Measurements from ENCODE around the gene AJAP1. TPM values are rescaled to one million over a fixed set of nuclear protein-coding genes. Genes with fewer than 3 reads are reported as not detected.

Gene AJAP1
- total RNA-seq, 2 experiments from 2014 or later, result not detected

DNA sequence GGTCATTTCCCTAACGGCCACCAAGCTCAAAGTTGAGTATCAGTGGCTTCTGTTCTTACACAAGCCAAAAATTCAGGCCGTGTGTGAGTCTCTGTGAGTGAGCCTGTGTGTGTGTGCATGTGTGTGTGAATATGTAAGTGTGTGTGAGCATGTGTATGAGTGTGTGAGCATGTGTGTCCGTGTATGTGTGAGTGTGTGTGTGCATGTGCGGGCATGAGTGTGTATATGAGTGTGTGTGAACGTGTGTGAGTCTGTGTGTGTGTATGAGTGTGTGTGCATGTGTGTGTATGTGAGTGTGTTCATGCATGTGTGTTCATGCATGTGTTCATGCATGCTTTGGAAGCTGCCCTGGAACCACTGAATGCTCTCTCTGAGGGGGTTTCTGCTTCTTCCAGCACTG lies 105.7 kb downstream of the AJAP1 start:
- CTCF ChIA-PET, result no interaction called here
- POLR2A ChIA-PET, result no interaction called here

DNA sequence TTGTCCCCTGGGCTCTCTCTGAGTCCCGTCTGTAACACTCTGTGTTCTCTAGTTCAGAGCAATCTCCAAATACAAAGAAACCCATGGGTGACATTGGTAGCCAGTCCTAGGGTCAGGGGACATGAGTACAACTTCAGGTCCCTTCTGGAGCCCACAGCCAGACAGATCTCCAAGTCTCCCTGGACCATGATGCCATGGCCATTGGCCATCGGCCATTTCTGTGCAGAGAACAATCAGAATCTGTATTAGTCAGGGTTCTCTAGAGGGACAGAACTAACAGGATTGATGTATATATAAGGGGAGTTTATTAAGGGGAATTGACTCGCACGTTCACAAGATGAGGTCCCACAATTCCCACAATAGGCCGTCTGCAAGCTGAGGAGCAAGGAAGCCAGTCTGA lies 106.9 kb downstream of the AJAP1 start:
- ChIA-PET POLR2A (no interaction called here), CTCF (no interaction called here)

DNA sequence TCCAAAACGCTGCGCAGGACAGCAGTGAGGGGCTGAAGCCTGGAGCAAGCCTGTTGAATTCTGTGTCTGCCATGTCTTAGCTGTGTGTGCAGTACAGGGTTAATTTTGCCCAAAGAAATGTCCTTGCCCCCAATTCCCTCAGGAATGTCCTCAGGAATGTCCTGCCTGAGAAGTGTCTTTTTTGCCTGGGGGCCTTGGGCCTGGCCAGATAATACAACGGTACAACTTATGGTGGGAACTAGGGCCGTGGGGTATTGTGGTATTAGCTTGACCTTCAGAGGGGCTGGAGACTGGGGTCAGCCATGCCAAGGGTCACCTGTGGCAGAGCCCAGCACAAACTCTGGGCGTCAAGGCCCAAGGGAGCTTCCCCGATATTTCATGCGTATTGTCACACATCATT lies 107.7 kb downstream of the AJAP1 start:
- ChIA-PET CTCF (no interaction called here), POLR2A (no interaction called here)

DNA sequence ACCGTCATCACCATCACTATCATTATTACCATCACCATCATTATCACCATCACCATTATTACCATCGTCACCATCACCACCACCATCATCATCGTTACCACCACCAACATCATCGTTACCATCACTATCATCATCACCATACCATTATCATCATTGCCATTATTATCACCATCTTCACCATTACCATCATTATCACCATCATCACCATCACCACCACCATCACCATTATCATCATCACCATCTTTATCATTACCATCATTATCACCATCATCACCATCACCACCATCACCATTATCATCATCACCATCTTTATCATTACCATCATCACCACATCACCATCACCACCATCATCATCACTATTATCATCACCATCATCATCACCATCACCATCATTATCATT lies 112.9 kb downstream of the AJAP1 start:
- ChIA-PET POLR2A (no interaction called here), CTCF (no interaction called here)

DNA sequence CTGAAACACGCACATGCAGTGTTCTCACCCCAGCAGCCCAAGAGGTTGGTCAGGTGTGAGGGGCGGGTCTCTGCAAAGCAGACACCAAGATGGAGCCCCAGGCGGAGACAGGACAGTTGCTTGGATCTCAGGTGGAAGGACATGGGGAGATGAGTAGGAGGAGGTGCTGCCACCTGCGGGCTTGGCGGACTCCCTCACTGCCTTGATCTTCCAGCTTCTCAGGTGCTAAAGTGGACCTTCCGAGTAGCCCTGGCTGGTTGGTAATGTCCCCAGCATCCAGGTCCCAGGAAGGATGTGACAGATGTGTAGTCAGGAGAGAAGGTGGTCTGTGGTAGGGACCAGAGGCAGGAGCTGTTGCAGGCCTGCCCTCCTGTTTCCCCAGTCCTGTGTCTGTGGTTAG lies 114.1 kb downstream of the AJAP1 start:
- POLR2A ChIA-PET, result no interaction called here

DNA sequence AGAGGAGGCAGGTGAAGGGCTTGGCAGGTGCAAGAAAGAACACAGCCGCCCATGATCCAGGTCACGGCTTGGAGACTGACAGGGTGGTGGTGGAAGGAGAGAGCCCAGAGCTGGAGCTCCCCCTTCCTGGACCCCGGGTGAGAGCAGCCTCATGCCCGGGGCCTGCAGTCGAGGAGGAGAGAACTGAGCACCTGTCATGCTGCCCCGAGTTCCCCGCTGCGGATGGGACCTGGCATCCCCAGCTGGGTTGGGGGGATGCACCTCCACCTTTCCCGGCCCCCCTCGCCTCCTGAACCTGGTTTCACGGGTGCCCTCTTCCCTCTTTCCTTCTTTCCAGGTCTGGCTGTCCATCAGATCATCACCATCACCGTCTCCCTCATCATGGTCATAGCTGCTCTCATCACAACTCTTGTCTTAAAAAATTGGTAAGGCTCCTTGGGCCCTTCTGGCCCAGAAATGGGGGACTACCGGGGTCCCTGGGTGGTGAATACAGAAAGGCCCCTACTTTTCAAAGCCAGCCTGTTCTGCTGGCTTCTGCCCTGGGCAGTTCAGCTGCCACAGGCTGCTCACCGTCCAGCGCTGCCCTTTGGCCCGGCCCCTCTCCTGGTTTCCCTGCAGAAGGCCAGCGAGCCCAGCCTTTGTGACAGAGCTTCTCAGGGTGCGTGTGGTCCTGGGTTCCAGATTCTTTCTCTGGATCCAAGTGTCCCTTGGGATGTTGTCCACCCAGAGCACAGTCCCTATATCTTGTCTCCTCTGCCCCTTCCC lies 115.3 kb downstream of the AJAP1 start:
- POLR2A ChIA-PET, result no interaction called here
- CTCF ChIA-PET, result no interaction called here

More for the DNA sequence above, 114.1 kb downstream of the AJAP1 start:
- CTCF ChIA-PET, result no interaction called here

DNA sequence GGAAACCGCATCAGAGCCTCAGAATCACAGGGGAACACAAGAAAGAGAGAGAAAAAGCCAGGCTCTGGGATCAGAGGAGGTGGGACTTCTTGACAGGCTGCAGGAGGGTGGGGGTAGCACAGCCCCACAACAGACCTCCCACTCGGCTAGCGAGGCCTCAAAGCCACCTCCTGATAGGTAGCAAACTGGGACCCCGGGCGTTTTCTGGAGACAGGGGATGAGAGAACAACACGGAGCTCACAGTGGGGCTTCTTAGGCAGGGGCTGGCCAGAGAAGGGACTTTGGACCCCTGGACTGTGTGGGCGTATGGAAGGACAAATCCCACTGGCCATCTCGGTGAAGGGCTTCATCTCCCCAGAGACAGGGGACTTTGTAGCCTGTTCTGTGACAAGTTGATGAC lies 116.3 kb downstream of the AJAP1 start:
- CTCF ChIA-PET, result no interaction called here
- POLR2A ChIA-PET, result no interaction called here

DNA sequence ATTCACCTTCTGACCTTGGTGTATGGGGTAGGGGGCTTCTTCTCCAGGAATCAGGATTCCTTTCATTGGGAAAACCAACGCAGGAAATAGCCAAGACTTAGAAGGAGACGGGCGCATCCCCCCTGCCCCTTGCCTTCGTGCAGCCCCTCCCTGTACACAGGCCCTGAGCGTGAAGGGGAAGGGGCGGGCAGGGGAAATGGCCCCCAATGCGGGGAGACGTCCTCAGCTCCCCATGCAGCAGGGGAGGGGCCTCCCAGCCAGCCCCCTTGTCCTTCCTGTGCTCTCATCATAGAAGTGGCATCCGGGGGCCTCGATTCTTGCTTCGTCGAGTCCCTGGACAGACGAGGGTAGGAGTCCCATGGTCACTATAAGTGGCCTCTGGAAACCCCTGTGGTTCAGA lies 116.9 kb downstream of the AJAP1 start:
- POLR2A ChIA-PET, result no interaction called here
- CTCF ChIA-PET, result no interaction called here

DNA sequence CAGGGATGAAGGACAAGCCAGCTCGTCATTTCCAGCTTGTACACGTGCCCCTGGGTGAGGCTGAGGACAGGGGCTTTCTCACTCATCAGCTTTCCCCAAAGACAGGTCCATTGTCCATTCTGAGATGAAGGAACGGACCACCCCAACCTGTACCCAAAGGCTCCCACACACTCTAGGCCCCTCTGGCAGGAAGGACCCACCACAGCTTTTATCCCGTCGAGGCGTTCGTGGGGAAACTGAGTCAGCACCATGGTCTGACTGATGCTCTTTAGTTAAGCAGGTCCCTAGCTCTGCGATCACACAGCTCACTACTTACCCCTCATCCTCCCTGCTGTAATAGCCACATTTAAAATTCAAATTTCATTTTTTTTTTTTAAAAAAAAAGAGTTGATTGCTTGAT lies 117.3 kb downstream of the AJAP1 start:
- POLR2A ChIA-PET, result no interaction called here

DNA sequence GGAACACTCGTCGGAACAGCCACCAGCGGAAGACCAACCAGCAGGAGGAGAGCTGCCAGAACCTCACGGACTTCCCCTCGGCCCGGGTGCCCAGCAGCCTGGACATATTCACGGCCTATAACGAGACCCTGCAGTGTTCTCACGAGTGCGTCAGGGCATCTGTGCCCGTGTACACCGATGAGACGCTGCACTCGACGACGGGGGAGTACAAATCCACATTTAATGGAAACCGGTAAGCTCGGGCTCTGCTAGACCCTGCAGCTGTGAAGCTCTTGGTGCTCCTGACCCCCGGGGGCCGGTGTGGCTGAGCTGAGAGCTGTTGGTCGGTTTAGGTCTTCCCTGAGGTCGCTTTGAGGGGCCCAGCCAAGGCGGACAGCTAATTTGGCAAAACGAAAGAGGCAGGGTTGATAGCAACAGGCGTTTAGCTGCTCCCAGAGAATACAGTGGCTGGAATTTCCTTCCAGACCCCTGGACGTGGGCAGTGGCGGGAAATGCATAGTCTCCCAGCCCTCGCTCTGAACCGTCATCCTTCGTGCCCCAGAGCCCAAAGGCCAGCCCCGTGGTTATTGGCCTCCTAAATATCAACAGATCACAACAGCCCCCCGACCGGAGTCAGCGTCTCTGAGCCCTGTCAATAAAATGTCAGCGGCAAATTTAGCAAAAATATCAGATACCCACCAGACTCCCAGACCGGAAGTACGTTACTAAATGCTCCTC lies 118.0 kb downstream of the AJAP1 start:
- CTCF ChIA-PET, result no interaction called here
- POLR2A ChIA-PET, result no interaction called here

More for the DNA sequence above, 117.3 kb downstream of the AJAP1 start:
- CTCF ChIA-PET, result no interaction called here

DNA sequence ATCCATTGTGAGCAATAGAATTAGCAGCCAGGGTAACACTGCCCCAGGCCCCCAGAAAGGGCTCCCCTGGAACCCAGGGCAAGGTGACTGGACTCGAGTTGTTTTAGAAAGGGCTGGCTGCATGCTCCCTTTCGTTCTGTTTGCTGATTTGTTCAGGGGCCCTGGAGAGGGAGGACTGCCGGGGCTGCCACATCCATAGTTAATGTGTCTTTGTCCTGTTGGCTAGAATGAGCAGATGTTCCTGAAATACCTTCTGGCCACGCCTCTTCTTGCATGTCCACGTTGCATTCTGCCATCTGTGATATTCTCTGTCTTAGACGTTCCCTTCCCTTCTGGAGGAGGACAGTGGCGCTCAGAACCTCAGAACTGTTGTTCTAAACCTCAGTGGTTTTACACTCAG lies 118.8 kb downstream of the AJAP1 start:
- CTCF ChIA-PET, result no interaction called here
- POLR2A ChIA-PET, result no interaction called here

DNA sequence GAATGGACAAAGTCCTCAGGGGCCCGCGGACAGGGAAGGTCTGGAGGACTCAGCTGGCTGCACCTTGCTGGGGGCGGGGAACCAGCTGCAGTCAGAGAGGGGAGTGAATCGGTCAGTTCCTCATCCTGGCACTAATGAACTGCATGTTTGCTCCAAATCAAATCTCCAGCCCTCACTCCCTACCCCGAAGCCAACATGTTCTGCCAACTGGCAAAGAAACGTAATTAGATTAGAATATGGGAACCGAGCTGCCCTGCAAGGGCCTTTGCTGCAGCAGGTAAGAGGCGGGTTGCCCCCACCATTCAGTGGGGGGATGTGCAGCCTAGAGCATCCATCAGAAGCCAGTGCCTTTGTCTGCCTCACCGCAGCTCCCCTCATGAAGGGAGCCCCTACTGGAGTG lies 121.1 kb downstream of the AJAP1 start:
- CTCF ChIA-PET, result no interaction called here
- POLR2A ChIA-PET, result no interaction called here

DNA sequence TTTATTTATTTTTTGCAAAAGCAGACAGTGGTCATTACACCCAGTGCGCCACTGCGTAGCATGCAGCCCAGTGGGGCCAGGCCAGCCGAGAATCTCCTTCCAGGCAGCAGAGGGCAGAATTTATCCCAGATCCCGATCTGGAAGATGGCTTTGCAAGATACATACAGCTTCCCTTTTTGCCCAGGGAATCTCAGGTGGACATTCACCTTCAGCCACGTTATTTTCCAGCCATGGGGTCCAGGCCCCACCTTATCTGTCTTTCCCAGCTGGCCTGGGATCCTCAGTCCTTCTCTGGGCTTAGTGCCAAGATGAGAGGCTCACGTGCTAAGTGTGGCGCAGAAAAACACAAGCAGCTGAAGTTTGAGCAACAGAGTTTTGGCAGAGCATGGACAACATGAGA lies 123.6 kb downstream of the AJAP1 start:
- CTCF ChIA-PET, result no interaction called here
- POLR2A ChIA-PET, result no interaction called here

DNA sequence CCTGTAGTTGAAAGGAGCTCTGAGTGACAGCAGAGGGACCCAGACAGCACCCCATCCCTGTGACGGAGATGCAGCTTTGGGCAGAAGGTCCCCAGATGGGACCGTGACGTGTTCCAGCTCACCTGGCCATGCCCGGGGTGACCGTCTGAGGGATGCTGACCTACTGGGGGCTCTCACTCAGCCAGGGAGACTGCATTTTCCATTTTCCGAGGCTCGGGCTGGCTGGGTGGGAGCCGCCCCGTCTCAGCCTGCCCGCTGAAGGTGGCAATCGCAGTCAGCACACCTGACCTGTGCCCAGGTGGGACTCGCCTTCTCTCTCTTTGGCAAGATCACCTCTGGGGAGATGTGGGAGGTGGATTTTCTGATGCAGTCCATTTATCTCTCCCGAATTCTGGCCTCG lies 127.2 kb downstream of the AJAP1 start:
- POLR2A ChIA-PET, result no interaction called here
- CTCF ChIA-PET, result no interaction called here

DNA sequence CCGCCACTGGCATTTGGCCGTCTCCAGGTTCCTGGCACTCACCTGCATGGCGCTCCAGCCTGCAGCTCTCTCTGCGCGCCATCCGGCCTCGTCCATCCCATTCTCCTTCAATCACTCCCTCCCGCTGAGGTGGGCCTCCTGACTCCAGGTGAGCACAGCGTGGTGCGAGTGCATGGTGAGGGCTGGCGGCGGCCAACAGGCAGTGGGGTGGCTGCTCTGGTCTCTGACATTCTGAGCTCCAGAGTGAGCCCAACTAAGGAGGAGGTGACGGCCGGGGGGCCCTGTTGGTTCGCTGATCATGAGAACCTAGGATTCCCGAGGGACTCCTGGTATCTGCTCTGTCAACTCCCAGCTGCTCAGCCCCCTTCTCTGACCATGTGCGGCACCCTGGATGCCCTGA lies 130.4 kb downstream of the AJAP1 start:
- CTCF ChIA-PET, result no interaction called here
- POLR2A ChIA-PET, result no interaction called here

DNA sequence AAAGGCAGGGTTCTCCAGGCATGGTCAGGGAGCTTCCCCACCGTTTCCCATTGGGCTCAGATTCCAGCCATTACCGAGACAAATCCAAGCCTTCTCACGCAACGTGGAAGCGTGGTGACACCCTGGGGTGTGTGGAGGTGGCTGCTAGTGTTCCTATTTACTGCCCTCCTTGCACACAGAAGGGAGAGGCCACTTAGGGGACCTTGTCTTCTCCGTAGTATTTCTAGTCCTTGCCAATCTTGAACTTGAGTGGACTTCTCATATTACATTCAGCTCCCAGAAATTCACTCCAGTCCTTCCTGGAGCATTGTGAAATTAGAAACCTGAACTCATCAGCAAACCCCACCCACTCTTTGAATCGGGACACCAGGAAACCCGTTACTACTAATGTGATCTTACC lies 131.6 kb downstream of the AJAP1 start:
- ChIA-PET CTCF (no interaction called here), POLR2A (no interaction called here)

DNA sequence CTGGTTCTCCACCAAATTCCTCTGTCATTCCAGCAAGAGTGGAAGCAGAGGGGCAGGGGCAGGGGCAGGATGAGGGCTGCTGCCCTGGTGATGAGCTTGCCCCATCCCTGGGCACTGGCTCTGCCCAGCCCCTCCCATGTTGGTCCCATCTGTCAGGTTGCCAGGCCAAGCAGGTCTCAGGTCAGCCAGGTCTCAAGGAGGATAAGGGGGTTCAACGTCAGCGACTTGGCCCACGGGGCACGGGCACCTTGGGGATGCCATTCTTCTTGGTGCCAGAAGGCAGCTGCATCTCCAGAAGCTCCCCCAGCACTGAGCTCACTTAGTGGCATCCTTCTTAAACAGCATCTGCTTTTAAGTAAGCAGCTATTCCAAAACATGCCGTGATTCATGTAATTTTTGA lies 133.1 kb downstream of the AJAP1 start:
- ChIA-PET CTCF (no interaction called here), POLR2A (no interaction called here)

DNA sequence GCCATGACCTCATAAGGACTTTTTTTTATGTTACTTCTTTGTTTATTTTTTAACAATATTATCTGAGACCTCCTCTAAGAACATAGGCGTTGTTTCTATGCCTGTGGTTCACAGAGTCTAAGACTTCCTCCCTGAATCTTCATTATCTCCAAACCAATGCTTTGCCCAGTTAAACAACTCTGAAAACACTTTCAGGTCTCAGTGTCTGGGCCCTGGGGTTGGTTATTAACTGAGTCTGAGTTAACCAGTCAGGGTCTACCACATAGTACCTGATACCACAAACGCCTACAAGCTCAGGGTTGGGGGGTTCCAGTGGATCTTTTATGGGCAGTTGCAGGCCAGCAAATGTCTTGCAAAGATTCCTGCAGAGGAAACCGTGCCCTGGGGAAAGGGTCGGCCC lies 138.2 kb downstream of the AJAP1 start:
- ChIA-PET POLR2A (no interaction called here), CTCF (no interaction called here)

DNA sequence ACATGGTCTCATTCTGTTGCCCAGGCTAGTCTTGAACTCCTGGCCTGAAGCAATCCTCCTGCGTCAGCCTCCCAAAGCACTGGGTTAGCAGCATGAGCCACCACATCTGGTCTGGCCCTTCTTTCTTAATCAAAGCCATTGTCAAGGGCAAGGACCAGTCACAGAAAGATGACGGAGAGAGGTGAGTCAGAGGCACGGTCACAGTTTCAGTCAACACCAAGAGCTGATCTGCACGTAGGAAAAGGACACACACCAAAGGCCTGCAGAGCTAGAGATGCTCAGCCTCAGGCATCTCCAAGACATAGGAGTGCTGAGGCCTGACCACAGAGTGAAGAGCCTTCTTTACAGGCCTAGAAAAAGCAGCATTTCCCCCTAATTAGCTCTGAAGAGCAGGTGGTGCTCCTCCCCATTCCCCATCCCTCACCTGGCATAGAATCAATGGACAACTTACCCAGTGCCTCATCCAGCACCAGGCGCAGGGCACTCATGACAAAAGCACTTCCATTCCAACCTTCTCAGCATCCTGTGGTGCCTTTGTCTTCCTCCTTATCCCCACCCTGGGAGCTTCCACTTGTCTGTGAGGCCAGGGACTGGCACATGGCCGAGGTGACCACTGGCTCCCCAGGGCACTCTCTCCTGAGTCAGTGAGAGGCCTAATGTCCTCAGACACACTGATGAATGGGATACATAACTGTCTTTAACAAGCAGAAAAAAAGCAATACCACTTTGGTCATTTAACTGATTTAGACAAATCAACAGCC lies 139.8 kb downstream of the AJAP1 start:
- CTCF ChIA-PET, result no interaction called here
- POLR2A ChIA-PET, result no interaction called here

DNA sequence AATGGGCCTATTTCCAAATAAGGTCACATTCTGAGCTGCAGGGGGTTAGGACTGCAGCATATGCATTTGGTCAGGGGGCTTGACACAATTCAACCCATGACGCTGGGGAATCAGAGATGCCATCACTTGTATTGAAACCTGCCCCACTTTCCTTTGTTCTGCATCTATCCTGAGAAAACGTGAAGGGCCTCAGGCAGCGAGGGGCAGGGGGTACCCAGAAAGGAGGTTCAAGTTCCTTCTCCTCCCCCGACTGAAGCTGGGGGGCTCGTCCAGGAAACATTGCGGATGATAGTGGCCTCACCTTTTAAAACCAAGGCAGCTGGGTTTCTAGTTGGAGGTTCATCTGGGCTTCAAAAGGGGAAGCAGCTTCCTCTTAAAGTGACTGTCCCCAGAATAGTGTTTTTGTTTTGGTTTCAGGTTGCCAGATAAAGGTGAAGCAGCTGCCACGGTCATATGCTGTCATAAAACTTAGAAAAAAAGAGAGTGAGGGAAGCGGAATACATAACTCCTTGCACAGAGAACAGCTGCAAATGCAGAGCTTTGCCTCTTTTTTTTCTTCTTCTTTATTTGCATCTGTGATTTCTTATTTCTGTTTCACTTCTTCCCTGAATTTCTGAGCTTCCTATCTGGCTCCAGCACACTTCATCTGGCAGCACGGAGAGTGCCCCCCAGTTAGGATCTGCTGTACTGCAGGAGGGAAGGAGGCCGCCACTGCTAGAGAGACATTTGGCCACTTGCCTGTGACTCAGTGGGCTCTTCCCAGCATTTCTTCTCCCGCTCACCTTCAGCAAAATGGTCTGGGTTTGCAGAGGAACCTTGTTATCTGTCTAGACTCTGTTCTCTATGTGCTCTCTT lies 142.0 kb downstream of the AJAP1 start:
- ChIA-PET POLR2A (no interaction called here), CTCF (no interaction called here)

DNA sequence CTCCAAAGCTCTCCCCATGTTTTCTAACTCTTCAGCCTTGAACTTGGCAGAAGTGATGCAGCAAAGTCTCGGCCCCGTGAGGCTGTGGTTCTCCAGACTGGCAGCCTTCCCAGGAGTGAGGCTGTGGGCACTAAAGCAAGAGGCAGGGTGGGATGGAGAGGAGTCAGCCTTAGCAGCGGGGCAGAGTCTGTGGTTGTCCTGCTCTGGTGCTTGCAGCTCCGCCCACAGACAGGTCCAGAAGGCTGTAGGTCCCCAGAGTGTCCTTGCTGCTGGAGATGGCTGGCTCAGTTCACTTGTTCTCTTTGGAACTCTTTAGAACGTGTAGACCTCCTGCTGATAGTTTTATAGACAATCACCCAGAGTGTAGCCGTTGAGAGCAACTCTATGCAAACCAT lies 142.6 kb downstream of the AJAP1 start:
- POLR2A ChIA-PET, result no interaction called here
- CTCF ChIA-PET, result no interaction called here

All from activated CD8-positive, alpha-beta memory T cell treated with anti-CD3 and anti-CD28 coated beads for 36 hours (primary cell).